ENCODE measurements around the gene RXRA.

The RXRA gene

GRCh38 chr9:134370638-134371037, 44.4 kb downstream of the RXRA start:
- DNase-seq, result no peak

- no peak for DNase-seq
These were observed 45.5 kb downstream of the RXRA start for GRCh38 chr9:134371731-134372130.

- DNase-seq, result no peak
These were observed 46.5 kb downstream of the RXRA start for GRCh38 chr9:134372581-134373267.

DNA sequence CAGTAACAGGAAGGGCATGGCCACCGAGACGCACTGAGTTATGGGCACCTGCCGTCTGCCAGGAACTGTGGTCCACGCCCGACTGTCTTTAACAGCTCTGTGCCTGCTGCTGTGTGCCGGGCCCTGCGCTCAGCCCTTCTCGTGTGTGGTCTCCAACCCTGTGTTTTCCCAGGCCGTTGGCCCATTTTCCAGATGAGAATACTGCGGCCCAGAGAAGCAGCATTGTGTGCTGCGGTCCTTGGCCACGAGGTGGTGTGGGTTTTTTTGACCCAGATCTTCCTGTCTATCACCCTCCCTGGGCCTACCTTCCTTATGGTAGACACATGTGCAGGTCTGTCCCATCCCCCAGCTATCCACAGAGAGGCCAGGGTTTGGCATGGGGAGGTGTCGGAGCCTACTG, 47.0 kb downstream of the RXRA start:
- no peak for DNase-seq

DNA sequence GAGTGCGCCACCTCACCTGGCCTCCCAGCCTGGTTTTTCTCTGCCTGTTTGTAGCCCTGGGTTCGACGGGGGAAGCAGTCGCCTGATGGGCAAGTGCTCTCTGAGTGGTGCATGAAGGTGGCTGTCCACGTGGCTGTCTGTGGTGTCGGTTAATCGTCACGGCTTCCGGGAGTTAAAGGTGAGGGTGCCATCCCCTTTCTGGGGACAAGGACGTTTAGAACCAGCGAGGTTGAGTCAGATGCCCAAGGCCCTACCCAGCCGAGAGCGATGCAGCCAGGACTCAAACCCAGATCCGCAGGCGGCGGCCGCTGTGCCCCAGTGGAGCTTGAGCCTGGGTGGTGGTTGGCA, 47.7 kb downstream of the RXRA start:
- DNase-seq, result no peak

GRCh38 chr9:134374301-134375010, 48.2 kb downstream of the RXRA start:
- no peak for DNase-seq

DNA sequence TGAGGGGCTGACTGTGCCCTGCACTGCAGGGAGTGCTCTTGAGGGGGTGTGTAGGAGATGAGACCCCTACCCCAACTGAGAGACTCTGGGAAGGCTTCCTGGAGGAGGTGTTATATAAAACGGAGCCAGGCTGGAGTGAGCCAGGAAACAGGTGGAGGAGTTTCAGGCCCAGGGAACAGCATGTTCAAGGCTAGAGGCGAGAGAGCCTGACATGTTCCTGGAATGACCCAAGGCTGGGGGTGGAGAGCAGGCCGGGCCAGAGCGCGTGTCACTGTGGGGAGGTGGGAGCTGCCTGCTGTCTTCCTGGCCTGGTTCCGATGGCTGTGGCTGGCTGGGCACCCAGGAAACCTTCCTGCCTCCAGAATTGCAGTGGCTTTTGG, 48.7 kb downstream of the RXRA start:
- no peak for DNase-seq

- no peak for DNase-seq
These were observed 49.5 kb downstream of the RXRA start for GRCh38 chr9:134375430-134376385.

GRCh38 chr9:134376386-134377142, 50.3 kb downstream of the RXRA start:
- DNase-seq, result no peak

- DNase-seq, result no peak
These were observed 50.9 kb downstream of the RXRA start for GRCh38 chr9:134377143-134377484.

DNA sequence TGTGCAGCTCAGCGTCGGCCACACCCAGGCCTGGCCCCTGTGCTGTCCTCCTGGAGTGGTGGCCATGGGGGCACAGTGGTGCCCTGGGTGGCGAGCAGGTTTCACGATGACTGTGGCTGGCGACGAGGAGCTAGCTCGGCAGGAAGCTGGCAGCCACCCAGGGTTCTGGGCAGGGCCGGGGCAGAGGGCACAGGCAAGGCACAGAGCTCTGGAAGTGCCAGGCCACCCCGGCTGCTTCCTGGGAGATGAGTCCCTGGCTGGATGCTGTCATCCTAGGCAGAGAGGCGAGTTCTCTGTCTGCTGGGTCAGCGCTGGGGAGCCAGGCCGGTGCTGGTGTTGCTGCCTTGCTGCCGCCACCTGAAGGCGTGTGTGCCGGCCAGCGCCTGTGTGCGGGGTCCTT, 51.7 kb downstream of the RXRA start:
- no peak for DNase-seq

DNA sequence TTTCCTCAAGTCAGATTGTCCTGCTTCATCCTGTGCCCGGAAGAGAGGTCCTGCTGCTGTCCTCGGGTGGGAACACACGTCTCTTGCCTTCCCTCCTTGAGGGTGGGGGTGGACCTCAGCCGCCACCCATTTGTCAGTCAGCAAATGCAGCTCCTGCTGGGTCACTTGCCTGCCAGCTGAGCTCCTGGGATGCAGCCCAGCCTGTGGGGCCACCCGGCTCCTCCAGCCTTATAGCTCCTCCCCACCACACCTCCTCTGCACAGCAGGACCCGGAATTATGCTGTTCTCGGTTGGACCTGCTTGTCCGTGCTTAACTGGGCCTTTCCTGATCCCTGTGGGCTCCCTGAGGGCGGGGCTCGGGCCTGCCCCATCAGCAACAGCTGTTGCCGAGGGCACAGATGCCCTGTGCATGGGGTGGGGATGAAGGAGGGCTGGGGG, 52.7 kb downstream of the RXRA start:
- no peak for DNase-seq

- no peak for DNase-seq
These were observed 53.6 kb downstream of the RXRA start for GRCh38 chr9:134379831-134380365.

DNA sequence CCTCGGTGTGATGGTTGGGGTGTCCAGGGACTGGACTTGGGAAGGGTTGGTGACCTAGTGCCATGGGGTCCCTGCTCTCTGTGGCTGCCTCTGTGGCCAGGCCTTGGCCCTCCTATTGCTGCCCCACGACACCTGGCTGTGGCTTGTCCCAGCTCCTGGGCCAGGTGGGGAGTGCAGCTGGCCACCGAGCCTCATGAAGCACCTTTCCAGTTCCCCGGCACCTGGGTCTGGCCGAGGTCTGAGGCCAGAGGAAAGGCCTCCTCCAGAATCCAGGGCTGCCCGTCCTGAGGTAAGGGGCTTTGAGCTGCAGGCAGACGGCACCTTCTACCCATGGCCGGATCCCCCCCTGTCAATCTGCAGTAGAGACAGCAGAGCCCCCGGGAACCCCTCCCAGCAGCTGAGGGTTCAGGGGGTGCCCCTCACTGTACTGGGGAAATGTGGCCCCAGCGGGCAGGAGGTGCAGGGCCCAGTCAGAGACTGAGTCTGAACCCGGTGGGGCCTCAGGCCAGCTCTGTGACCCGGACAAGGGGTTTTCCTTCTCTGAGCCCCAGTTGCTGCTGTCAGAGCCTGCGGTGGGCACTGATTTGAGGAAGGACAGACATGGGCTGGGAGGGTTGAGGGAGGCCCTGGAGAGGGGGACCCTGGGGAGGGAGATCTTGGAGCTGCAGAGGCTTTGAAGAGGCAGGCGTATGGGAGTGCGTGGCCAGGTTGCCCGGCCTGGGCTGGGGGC, 54.5 kb downstream of the RXRA start:
- no peak for DNase-seq

DNA sequence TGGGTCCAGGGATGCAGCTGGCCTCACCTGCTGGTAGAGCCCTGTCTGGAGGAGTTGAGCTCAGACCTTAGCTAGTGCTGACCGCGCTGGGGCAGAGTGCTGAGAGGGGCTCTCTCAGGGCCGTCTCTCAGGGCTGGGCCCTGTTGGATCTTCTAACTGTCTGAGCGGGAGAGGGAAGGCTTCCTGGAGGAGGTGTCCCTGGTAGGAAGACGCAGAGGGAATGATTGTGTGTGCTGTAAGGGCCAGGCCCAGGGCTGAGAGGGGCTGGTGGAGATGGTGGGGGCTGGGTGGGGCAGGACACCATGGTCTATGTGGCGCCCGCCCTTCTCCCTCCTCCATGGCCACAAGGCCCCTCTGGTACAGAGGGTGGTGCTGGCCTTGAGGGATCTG, 55.0 kb downstream of the RXRA start:
- DNase-seq, result no peak

DNA sequence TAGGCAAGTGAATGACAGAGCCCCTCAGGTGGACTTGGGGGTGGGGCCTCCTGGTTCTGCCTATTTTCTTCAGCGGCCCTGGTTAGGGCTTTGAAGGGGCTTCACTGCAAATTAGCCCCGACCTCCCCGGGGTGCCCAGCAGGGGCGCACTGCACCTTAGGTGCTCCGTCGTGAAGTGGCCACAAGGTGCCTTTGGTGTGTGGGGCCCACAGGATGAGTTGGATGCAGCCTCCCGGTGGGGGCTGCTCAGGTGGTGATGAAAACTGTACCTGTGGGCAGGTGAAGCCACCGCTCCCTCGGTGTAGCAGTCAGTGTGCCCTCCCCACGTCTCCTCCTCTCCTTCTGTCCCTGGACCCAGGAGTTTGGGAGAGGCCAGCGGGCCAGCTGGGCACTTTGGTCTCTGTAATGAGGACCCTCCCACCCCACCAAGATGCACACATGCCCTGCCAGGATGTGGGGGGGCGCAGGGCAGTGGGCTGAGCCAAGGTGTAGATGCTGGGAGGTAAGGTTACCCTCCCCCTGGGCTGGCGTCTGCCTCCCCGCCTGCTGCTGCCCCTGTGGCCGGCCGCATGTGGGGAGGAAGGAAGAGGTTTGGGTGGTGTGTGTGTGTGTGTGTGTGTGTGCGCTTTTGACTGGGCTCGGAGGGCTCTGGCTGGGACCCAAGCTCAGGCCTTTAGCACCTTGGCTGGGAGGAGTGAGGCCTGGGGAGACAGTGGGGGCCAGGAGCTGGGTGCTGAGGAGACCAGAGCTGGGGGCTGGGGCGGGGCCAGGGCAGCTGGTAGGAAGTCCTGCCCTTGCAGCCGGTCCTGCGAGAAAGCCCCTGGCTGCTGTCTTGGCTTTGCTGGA, 55.6 kb downstream of the RXRA start:
- DNase-seq, result no peak

- DNase-seq, result no peak
These were observed 56.5 kb downstream of the RXRA start for GRCh38 chr9:134382733-134383132.

GRCh38 chr9:134383148-134383547, 56.9 kb downstream of the RXRA start:
- no peak for DNase-seq

- no peak for DNase-seq
These were observed 58.7 kb downstream of the RXRA start for GRCh38 chr9:134384811-134385479.

- no peak for DNase-seq
These were observed 59.7 kb downstream of the RXRA start for GRCh38 chr9:134385915-134386314.
